Measurements from ENCODE around the gene TDG. TPM values are rescaled to one million over a fixed set of nuclear protein-coding genes. Genes with fewer than 3 reads are reported as not detected.

TDG gene
- total RNA-seq, 1 experiment from 2014 or later, result 38.2 TPM

- BruUV-seq (replicated peaks), result no TSS peak
- Histone ChIP-seq H3K4me3 (ENCODE audit: low read depth in 2 of 2, low read length in 2 of 2) (no peak overlapping the region), H3K9me3 (ENCODE audit: control insufficient read depth, insufficient read depth, low read depth, low read length) (no peaks in the 10 kb centered on the region), H3K27ac (ENCODE audit: low read length) (no peak overlapping the region), H3K4me1 (ENCODE audit: control insufficient read depth, insufficient read depth, low read length) (no peaks in the 10 kb centered on the region), H3K27me3 (ENCODE audit: control insufficient read depth, insufficient read depth, low read length) (peaks cover 6% of the 10 kb centered on the region; the same call in 1 of the 2 replicates), H3K36me3 (ENCODE audit: control insufficient read depth, insufficient read depth, low read length) (no peaks in the 10 kb centered on the region)
- DNase-seq (ENCODE audit: low read depth, low spot score) (no peak), ATAC-seq (no peak)
- CTCF ChIA-PET, result no interaction called here
- in situ Hi-C loops (cut with HindIII; ENCODE audit: low pct_unique_long_range_greater_than_20kb, low sequenced_read_pairs), result no loop called here
- intact Hi-C loops (cut with micrococcal nuclease; ENCODE audit: unreplicated experiment), result no loop called here
- POLR2A ChIA-PET, result no interaction called here
- no peak for TF ChIP-seq REST (IDR thresholded peaks at IDR 0.05; ENCODE audit: insufficient read depth in 1 of 2, low read depth in 2 of 2, low read length in 1 of 2)
- no peak for TF ChIP-seq CTCF (IDR thresholded peaks at IDR 0.05)
- no peak for TF ChIP-seq POLR2AphosphoS5 (IDR thresholded peaks at IDR 0.05; ENCODE audit: low read depth, low read length)
- TF ChIP-seq SIN3A (IDR thresholded peaks at IDR 0.05; ENCODE audit: borderline replicate concordance, insufficient read depth, low read depth, low read length), result no peak
- TF ChIP-seq TCF7L2 (IDR thresholded peaks at IDR 0.05; ENCODE audit: low read depth, low read length), result no peak
These were observed 30.9 kb downstream of the TDG start for GRCh38 chr12:103996595-103996994.

GRCh38 chr12:103997286-103997900 lies 31.7 kb downstream of the TDG start:
- Histone ChIP-seq H3K4me1 (ENCODE audit: control insufficient read depth, insufficient read depth, low read length) (no peaks in the 10 kb centered on the region), H3K9me3 (ENCODE audit: control insufficient read depth, insufficient read depth, low read depth, low read length) (no peaks in the 10 kb centered on the region), H3K4me3 (ENCODE audit: low read depth in 2 of 2, low read length in 2 of 2) (no peak overlapping the region), H3K27ac (ENCODE audit: low read length) (no peak overlapping the region), H3K27me3 (ENCODE audit: control insufficient read depth, insufficient read depth, low read length) (peaks cover 6% of the 10 kb centered on the region; the same call in 1 of the 2 replicates), H3K36me3 (ENCODE audit: control insufficient read depth, insufficient read depth, low read length) (no peaks in the 10 kb centered on the region)
- no TSS peak for BruUV-seq (replicated peaks)
- no peak for TF ChIP-seq SIN3A (IDR thresholded peaks at IDR 0.05; ENCODE audit: borderline replicate concordance, insufficient read depth, low read depth, low read length)
- TF ChIP-seq CTCF (IDR thresholded peaks at IDR 0.05), result no peak
- TF ChIP-seq POLR2AphosphoS5 (IDR thresholded peaks at IDR 0.05; ENCODE audit: low read depth, low read length), result no peak
- TF ChIP-seq REST (IDR thresholded peaks at IDR 0.05; ENCODE audit: insufficient read depth in 1 of 2, low read depth in 2 of 2, low read length in 1 of 2), result no peak
- TF ChIP-seq TCF7L2 (IDR thresholded peaks at IDR 0.05; ENCODE audit: low read depth, low read length), result no peak
- in situ Hi-C loops (cut with HindIII; ENCODE audit: low pct_unique_long_range_greater_than_20kb, low sequenced_read_pairs) (no loop called here), intact Hi-C loops (cut with micrococcal nuclease; ENCODE audit: unreplicated experiment) (no loop called here)
- POLR2A ChIA-PET, result no interaction called here
- ATAC-seq (no peak), DNase-seq (ENCODE audit: low read depth, low spot score) (no peak)
- CTCF ChIA-PET, result no interaction called here

Data from Panc1 (cell line).